NCI-H187 treated with DMSO at 0.1 percent for 48 hours (cell line): ENCODE measurements around the gene LDLRAP1.

ENCODE experiments used
- DNase-seq: peaks from one replicate; lab custom pipeline; 2025; lab: John Stamatoyannopoulos, UW

Gene LDLRAP1

GRCh38 chr1:25562928-25563283, 19.5 kb downstream of the LDLRAP1 start:
- DNase-seq: no peak

GRCh38 chr1:25563330-25564215, 20.2 kb downstream of the LDLRAP1 start:
- DNase-seq: no peak

GRCh38 chr1:25564777-25565574, 21.6 kb downstream of the LDLRAP1 start:
- no peak for DNase-seq

- DNase-seq: no peak
Observed at GRCh38 chr1:25565626-25566025, 22.2 kb downstream of the LDLRAP1 start.

GRCh38 chr1:25566176-25566729, 22.8 kb downstream of the LDLRAP1 start:
- DNase-seq: no peak

- DNase-seq: no peak
Observed at GRCh38 chr1:25566730-25567341, 23.4 kb downstream of the LDLRAP1 start.

GRCh38 chr1:25567710-25568089, 24.3 kb downstream of the LDLRAP1 start:
- DNase-seq: no peak

GRCh38 chr1:25568090-25568833, 24.9 kb downstream of the LDLRAP1 start:
- no peak for DNase-seq

GRCh38 chr1:25568834-25569596, 25.6 kb downstream of the LDLRAP1 start:
- no peak for DNase-seq

- no peak for DNase-seq
Observed at GRCh38 chr1:25569597-25570396, 26.4 kb downstream of the LDLRAP1 start.

GRCh38 chr1:25570798-25571521, 27.6 kb downstream of the LDLRAP1 start:
- DNase-seq: no peak

GRCh38 chr1:25571522-25571970, 28.1 kb downstream of the LDLRAP1 start:
- DNase-seq: no peak

GRCh38 chr1:25572107-25572506, 28.7 kb downstream of the LDLRAP1 start:
- no peak for DNase-seq

- no peak for DNase-seq
Observed at GRCh38 chr1:25572708-25573590, 29.5 kb downstream of the LDLRAP1 start.

GRCh38 chr1:25573591-25573930, 30.2 kb downstream of the LDLRAP1 start:
- no peak for DNase-seq

GRCh38 chr1:25573961-25574360, 30.6 kb downstream of the LDLRAP1 start:
- DNase-seq: no peak

GRCh38 chr1:25575191-25575590, 31.8 kb downstream of the LDLRAP1 start:
- DNase-seq: no peak

GRCh38 chr1:25576459-25577133, 33.2 kb downstream of the LDLRAP1 start:
- DNase-seq: no peak
